ENCODE data around the gene SVEP1. TPM values are rescaled to one million over a fixed set of nuclear protein-coding genes. Genes with fewer than 3 reads are reported as not detected.

The SVEP1 gene
- total and polyA plus RNA-seq, 4 donors, result 3.3 to 38.9 (median 19.6) TPM

GRCh38 chr9:110479481-110479880 is 100.1 kb downstream of the SVEP1 start:
- Histone ChIP-seq H3K9me3 (ENCODE audit: control insufficient read depth in 4 of 4, insufficient read depth in 3 of 4, low read length in 3 of 4) (no peaks in the 10 kb centered on the region), H3K27me3 (ENCODE audit: control insufficient read depth in 3 of 3, insufficient read depth in 3 of 3, low read length in 2 of 3) (no peaks in the 10 kb centered on the region), H3K9ac (ENCODE audit: insufficient read depth in 1 of 2, low read length in 2 of 2) (no peak overlapping the region), H3K36me3 (ENCODE audit: control insufficient read depth in 4 of 4, insufficient read depth in 4 of 4, low read length in 4 of 4) (peaks cover 0 to 20% (median 3%) of the 10 kb centered on the region in 4 donors), H3K4me3 (no peak overlapping the region), H3K27ac (ENCODE audit: low read depth in 1 of 2, low read length in 1 of 2) (no peak overlapping the region), H3K4me1 (ENCODE audit: control insufficient read depth in 5 of 5, insufficient read depth in 5 of 5, low read length in 5 of 5) (no peaks in the 10 kb centered on the region)
- TF ChIP-seq CTCF (IDR thresholded peaks at IDR 0.05; ENCODE audit: control extremely low read depth, extremely low read depth), result no peak
- DNase-seq (no peak), ATAC-seq (ENCODE audit: insufficient read depth, low FRiP score) (no peak)
- WGBS, 2 donors, result 72 to 84% methylated on average over 5 of the region's 5 CpGs

GRCh38 chr9:110476251-110476650 is 103.3 kb downstream of the SVEP1 start:
- Histone ChIP-seq H3K9me3 (ENCODE audit: control insufficient read depth in 4 of 4, insufficient read depth in 3 of 4, low read length in 3 of 4) (no peaks in the 10 kb centered on the region), H3K9ac (ENCODE audit: insufficient read depth in 1 of 2, low read length in 2 of 2) (no peak overlapping the region), H3K4me1 (ENCODE audit: control insufficient read depth in 5 of 5, insufficient read depth in 5 of 5, low read length in 5 of 5) (no peaks in the 10 kb centered on the region), H3K4me3 (no peak overlapping the region), H3K27ac (ENCODE audit: low read depth in 1 of 2, low read length in 1 of 2) (no peak overlapping the region), H3K27me3 (ENCODE audit: control insufficient read depth in 3 of 3, insufficient read depth in 3 of 3, low read length in 2 of 3) (no peaks in the 10 kb centered on the region), H3K36me3 (ENCODE audit: control insufficient read depth in 4 of 4, insufficient read depth in 4 of 4, low read length in 4 of 4) (peaks cover 0 to 23% (median 3%) of the 10 kb centered on the region in 4 donors)
- WGBS, 2 donors, result 45 to 66% methylated on average over 3 of the region's 3 CpGs
- TF ChIP-seq CTCF (IDR thresholded peaks at IDR 0.05; ENCODE audit: control extremely low read depth, extremely low read depth), result no peak
- ATAC-seq (ENCODE audit: insufficient read depth, low FRiP score) (no peak), DNase-seq (no peak)

- H3K9ac ChIP-seq (ENCODE audit: insufficient read depth in 1 of 2, low read length in 2 of 2), result no peak overlapping the region
- no peaks in the 10 kb centered on the region for H3K27me3 ChIP-seq (ENCODE audit: control insufficient read depth in 3 of 3, insufficient read depth in 3 of 3, low read length in 2 of 3)
- H3K9me3 ChIP-seq (ENCODE audit: control insufficient read depth in 4 of 4, insufficient read depth in 3 of 4, low read length in 3 of 4), result no peaks in the 10 kb centered on the region
- TF ChIP-seq CTCF (IDR thresholded peaks at IDR 0.05; ENCODE audit: control extremely low read depth, extremely low read depth), result no peak
- H3K27ac ChIP-seq (ENCODE audit: low read depth in 1 of 2, low read length in 1 of 2), result no peak overlapping the region
- no peaks in the 10 kb centered on the region for H3K4me1 ChIP-seq (ENCODE audit: control insufficient read depth in 5 of 5, insufficient read depth in 5 of 5, low read length in 5 of 5)
- H3K4me3 ChIP-seq, result no peak overlapping the region
- 87% methylated on average over 6 of the region's 6 CpGs for WGBS, 2 donors
- no peak for ATAC-seq (ENCODE audit: insufficient read depth, low FRiP score)
- no peak for DNase-seq
- H3K36me3 ChIP-seq (ENCODE audit: control insufficient read depth in 4 of 4, insufficient read depth in 4 of 4, low read length in 4 of 4), result peaks cover 0 to 13% (median 6%) of the 10 kb centered on the region in 4 donors
These were observed 107.4 kb downstream of the SVEP1 start for GRCh38 chr9:110472111-110472510.

DNA sequence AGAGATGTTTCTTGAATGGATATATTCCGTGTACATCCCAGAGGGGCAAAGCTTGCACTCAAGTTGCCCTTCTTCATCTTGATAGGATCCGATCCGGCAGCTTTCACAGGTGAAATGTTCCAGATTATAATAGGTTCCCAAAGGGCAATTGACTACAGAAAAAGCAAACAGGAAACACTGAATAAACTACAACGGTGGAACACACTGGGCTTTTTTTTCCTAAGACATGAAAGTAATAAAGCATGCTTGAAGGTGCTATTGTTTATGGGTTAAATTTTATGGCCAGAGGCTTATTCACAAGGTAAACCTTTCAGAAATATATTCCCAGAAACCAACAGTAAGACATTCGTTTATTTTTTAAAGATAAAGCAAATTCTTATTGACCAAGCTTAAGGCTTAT is 110.6 kb downstream of the SVEP1 start:
- Histone ChIP-seq H3K27me3 (ENCODE audit: control insufficient read depth in 3 of 3, insufficient read depth in 3 of 3, low read length in 2 of 3) (no peaks in the 10 kb centered on the region), H3K27ac (ENCODE audit: low read depth in 1 of 2, low read length in 1 of 2) (no peak overlapping the region), H3K4me1 (ENCODE audit: control insufficient read depth in 5 of 5, insufficient read depth in 5 of 5, low read length in 5 of 5) (no peaks in the 10 kb centered on the region), H3K9me3 (ENCODE audit: control insufficient read depth in 4 of 4, insufficient read depth in 3 of 4, low read length in 3 of 4) (no peaks in the 10 kb centered on the region), H3K4me3 (no peak overlapping the region), H3K36me3 (ENCODE audit: control insufficient read depth in 4 of 4, insufficient read depth in 4 of 4, low read length in 4 of 4) (peaks cover 0 to 14% (median 6%) of the 10 kb centered on the region in 4 donors), H3K9ac (ENCODE audit: insufficient read depth in 1 of 2, low read length in 2 of 2) (no peak overlapping the region)
- TF ChIP-seq CTCF (IDR thresholded peaks at IDR 0.05; ENCODE audit: control extremely low read depth, extremely low read depth), result no peak
- ATAC-seq (ENCODE audit: insufficient read depth, low FRiP score), result no peak
- no peak for DNase-seq
- WGBS, 2 donors, result 59 to 62% methylated on average over 5 of the region's 5 CpGs

Measured in lung (tissue), 12 donors.